Hippocampal formation (tissue), 2 donors: ENCODE measurements around the gene CD33.

ENCODE experiments used
- DNase-seq, 2 donors: peaks; one replicate each; lab custom pipeline; 2025; lab: John Stamatoyannopoulos, UW

The CD33 gene

GRCh38 chr19:51210191-51210784 lies 14.6 kb upstream of the CD33 start:
- no peak for DNase-seq

GRCh38 chr19:51210874-51211361 lies 14.0 kb upstream of the CD33 start:
- DNase-seq, result peak; percentile 11 to 18

- DNase-seq, result no peak
Measured at GRCh38 chr19:51211833-51212232, 13.0 kb upstream of the CD33 start.

GRCh38 chr19:51219307-51219706 lies 5.6 kb upstream of the CD33 start:
- no peak for DNase-seq

DNA sequence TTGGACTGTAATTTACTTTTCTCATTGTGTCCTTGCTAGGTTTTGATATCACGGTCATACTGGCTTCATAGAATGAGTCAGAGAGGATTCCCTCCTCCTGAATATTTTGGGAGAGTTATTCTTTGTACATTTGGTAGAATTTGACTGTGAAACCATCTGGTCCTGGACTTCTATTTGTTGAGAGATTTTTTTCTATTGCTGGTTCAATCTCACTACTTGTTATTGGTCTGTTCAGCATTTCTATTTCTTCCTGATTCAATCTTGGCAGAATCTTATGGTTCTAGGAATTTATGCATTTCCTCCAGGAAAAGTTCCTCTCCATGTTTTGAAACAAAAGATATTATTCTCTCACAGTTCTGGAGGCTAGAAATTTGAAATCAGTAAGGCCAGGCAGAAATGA lies 4.9 kb upstream of the CD33 start:
- DNase-seq, result no peak

- DNase-seq, result no peak
Measured at GRCh38 chr19:51220996-51221395, 3.9 kb upstream of the CD33 start.

- DNase-seq, result no peak
Measured at GRCh38 chr19:51224163-51224641, 678 bp upstream of the CD33 start.

DNA sequence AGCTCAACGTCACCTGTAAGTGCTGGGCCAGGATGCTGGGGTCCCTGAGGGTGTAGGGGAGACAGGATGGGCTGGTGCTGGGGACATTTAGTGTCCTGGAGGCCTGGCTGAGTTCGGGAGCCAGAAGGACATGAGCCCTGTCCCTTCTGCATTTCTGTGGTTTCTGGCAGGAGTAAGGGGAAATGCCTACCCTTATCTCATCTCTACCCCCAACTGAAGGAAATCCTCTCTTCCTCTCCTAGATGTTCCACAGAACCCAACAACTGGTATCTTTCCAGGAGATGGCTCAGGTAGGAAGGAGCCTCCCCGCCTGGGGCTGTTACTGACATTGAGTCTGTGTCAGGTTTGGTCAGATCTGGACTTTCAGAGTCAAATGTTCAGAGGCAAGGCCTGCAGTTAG lies 1.2 kb downstream of the CD33 start:
- no peak for DNase-seq

DNA sequence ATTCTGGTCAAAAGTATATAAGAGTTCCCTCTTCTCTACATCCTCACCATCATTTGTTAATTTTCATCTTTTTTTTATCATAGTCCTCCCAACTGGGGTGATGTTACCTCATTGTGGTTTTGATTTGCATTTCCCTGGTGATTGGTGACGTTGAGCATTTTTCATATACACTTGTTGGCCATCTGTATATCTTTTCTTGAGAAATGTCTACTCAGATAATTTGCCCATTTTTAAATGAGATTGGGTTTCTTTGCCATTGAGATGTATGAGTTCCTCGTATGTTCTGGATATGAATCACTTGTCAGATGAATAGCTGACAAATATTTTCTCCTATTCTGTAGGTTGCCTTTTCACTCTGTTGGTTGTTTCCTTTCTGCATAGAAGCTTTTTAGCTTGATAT lies 2.4 kb downstream of the CD33 start:
- DNase-seq, result no peak

GRCh38 chr19:51227966-51228365 lies 3.1 kb downstream of the CD33 start:
- DNase-seq, result no peak

DNA sequence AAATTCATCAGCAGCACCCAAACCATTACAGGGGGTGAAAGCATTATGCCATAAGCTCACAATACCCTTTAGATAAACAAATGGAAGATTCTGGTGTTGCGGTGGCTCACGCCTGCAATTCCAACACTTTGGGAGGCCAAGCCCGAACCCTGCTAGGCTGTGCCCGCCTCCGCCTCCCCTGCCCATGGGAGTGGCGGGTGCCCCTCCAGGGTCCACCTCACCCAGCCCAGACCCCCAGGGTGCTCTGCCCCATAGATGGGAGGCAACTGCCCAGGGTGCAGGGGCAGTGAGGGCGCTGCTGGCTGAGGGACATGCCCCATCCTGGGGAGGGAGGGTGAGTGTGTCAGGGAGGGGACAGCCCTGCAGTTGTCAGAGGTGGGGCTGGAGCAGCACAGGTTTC lies 16.0 kb downstream of the CD33 start:
- DNase-seq, result no peak

DNA sequence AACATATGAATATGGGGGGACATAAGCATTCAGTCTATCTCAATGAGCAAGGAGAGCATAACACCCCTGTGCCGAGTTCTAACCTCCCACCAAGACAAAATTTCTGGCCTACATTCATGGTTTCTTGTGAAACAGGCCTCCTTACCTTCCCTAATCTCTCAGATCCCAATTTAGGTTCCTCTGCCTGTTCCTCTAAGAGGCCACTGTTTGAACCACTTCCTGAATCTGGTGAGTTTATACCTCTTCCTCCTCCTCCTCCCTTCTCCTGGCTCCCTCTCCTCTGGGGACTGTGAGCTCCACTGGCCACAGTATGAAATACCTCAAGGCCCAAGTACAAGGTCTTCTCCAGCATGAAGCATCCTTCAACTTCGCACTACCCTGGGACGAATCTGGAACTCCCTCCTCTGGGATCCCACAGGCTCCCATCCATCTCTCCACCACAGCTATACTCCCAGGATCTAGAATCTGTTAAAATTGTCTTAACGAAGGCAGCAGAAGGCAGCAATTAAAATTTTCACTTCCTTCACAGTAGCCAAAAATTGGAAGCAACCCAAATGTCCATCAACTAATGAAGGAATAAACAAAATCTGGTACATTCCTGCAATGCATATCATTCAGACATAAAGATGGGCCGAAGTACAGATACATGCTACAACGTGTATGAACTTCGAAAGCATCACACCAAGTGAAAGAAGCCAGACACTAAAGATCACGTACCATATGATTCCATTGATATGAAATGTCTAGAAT lies 18.2 kb downstream of the CD33 start:
- DNase-seq, result no peak

- no peak for DNase-seq
Measured at GRCh38 chr19:51246164-51246552, 21.3 kb downstream of the CD33 start.

DNA sequence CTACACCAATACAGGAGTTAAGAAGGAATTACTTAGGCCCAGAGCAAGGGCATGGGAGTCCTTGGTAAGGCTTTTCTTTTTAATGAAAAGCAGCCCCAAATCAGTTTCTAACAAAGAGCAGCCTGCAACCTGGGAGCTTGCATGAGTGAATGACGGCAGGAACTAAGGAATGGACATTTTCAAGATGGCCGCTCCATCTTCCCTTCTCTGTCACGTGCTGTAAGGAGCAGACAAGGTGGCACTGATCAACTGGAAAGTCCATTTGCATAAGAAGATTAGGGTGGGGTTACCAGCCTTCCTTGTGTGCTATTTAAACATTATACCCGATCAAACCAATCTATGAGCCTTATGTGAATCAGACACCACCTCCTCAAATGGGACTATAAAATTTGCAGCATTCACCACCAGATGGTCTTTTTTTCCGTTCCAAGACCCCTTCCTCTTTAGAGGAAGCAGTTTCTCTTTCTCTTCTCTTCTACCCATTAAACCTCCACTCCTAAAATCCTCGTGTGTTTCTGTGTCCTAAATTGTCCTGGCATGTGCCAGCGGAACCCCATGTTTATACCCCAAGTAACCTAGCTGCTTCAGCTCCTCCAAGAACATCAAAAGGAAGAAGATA lies 23.2 kb downstream of the CD33 start:
- DNase-seq, result no peak

DNA sequence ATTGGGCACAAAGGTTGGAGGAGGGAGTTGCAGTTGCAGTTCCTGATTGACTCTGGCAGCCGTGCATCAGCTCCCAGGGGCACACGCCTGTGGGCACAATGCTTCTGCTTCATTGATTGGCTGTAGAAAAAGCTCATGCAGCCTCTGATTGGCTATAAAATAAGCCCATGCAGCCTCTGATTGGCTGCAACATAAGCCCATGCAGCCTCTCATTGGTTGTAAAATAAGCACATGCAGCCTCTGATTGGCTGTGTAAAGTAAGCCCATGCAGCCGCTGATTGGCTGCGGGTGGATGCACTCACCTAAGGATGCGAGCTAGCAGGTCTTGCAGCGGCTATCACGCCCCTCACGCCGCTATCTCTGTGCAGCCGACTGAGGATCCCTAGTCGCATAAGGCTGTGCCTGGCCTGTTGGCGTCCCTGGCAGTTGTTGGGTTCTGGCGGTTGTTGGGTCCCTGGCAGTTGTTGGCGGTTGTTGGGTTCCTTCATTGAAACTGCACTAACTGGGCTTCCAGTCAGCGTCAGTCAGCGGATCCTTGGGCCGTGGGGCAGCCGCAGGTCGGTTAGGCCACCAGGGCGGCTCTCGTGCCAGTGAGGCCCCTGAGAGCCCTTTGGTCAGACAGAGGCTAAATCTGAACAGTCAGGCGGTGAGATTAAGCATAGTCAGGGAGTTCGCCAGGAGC lies 26.0 kb downstream of the CD33 start, which contains the start of gene SIGLECL1:
Gene SIGLECL1, plus strand, starts transcription at position 295 of the 682 bp plus-strand sequence. CDS start 12,993 bp downstream, outside the sequence.
- no peak for DNase-seq

- DNase-seq, result no peak
Measured at GRCh38 chr19:51251468-51251820, 26.6 kb downstream of the CD33 start.

GRCh38 chr19:51252306-51253079 lies 27.6 kb downstream of the CD33 start:
- DNase-seq, result no peak

DNA sequence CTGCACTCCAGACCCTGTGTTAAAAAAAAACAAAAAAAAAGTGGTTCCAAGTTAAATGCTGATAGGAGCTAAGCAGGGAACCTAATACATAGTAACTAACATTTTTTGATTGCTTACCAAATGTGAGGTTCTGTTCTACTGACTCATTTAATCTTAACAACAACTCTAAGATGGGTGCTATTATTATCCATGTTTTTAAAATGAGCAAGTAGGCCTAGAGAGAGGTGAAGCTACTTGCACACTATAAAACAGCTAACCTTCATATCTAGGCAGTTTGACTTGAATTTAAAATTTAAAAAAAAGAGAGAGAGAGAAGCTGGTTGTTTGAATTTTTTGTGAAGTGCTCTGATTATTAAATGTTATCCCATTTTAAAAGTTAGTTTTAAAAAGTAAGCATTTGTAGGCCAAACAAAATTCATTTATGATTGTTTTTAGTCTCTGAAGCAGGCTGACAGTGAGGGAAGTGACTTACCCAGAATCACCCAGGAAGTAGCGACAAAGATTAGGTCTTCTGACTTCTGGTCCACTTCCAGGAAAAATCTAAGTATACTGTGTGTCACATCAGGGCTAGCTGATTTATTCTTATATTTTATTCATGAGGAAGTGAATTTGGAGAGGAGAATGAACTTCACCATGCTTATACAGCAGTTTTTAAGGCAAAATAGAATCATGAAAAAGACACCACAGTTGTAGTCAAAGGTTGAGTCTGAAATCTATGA lies 28.4 kb downstream of the CD33 start:
- no peak for DNase-seq

DNA sequence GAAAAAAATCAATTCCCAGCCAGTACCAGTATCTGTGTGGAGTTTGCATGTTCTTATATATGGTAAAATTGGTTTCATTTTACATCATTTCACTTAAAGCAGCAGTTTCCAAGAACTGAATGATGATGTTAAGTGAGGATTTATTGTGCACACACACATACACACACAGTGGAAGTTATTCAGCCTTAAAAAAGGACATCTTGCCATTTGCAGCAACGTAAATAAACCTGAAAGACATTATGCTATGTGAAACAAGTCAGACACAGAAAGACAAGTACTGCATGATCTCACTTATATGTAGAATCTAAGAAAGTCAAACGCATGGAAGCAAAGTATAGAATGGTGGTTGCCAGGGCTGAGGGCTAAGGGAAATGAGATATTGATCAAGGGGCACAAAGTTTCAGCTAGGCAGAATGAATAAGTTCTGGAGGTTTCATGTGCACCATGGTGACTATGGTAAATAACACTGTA lies 31.3 kb downstream of the CD33 start:
- no peak for DNase-seq

DNA sequence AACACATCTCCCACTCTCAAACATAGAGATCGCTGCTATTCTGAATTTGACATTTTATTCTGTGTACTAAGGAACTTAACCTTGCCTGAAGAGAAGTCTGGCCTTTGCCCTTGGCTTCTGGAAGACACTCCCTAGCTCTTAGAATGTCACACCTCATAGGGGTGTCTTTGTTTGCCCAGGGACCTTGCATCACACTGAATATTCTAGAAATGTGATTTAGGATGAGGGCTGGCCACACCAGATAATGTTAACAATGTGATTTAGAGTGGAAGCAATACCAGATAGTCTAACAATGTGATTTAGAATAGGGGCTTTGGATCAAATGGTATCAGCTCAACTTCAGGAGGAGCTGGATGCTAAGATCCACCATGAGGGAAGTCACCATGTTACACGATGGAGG lies 32.6 kb downstream of the CD33 start:
- DNase-seq, result no peak
